ENCODE data around the gene PRR11. TPM values are rescaled to one million over a fixed set of nuclear protein-coding genes. Genes with fewer than 3 reads are reported as not detected.

The PRR11 gene
- total and polyA plus RNA-seq, 2 of the 4 experiments (the other 2 are of a cell fraction): 8.6 to 24.0 TPM

DNA sequence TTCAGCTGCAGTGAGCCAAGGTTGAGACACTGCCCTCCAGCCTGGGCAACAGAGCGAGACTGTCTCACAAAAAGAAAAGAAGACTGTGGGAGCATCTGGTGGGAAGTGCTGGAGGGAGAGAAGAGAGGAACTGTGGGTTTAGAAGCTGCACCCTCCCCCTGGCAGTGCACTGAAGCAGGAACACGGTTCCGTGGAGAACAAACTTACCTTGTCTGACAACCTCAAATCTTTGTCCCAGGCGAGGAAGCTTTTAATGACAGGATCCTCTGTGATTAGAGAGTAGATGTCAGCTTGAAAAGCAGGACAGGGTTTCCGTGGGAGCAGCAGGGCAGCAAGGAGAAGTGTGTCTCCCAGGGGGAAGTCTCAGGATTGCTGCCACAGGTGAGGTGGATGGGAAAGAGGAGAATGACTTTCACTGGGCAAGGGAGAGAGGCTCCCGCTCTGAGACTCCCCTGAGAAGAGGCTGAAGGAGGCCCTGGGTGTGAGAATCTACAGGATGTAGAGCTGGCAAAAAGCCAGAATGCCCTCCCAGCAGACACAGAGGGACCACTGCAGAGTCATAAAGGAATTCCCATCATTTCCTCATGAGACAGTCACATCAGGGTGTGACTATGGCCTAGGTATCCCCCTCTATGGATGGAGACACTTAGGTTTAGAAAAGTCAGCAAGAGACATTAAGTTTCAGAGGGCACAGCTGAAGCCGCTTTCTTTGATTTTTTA is 22.9 kb downstream of the PRR11 start:
- H2AK9ac ChIP-seq (replicated peaks; ENCODE audit: low read depth, low read length, poor library complexity): no peak overlapping the region
- no peak overlapping the region for H3K4ac ChIP-seq (ENCODE audit: low read depth, low read length)
- no peak overlapping the region for H2BK5ac ChIP-seq (ENCODE audit: low read depth, low read length, poor library complexity, severe bottlenecking)
- BruUV-seq (replicated peaks): no TSS peak
- intact Hi-C loops (cut with micrococcal nuclease) (no loop called here), in situ Hi-C loops (cut with MboI; ENCODE audit: low sequenced_read_pairs) (no loop called here), dilution Hi-C loops (cut with HindIII; ENCODE audit: low sequenced_read_pairs, unreplicated experiment) (no loop called here)
- no peaks in the 10 kb centered on the region for H3K9me3 ChIP-seq (ENCODE audit: control insufficient read depth, insufficient read depth, low read length)
- H3K36me3 ChIP-seq (ENCODE audit: control insufficient read depth, insufficient read depth, low read length): peaks cover 2% of the 10 kb centered on the region
- H3K79me1 ChIP-seq (ENCODE audit: low read depth in 1 of 2, low read length in 2 of 2): peaks cover 27 to 64% of the 10 kb centered on the region in 2 experiments
- no peak overlapping the region for H3K23ac ChIP-seq (ENCODE audit: low read depth, low read length)
- no peak overlapping the region for H3K14ac ChIP-seq (replicated peaks; ENCODE audit: low read depth, low read length)
- 82% methylated on average over 2 of the region's 7 CpGs; no CpG with 5 or more reads in 1 of the 2 experiments for WGBS, 2 experiments (ENCODE audit: extremely low coverage in 2 of 2, insufficient read length in 1 of 2)
- no peaks in the 10 kb centered on the region for H3K4me1 ChIP-seq (ENCODE audit: control insufficient read depth, insufficient read depth, low read length)
- ChIA-PET POLR2A (ENCODE audit: unreplicated experiment) (no interaction called here), CTCF (interaction anchor here (2.0 kb wide), 1 partner anchor 7 kb away, joined by 5 read pairs; no protein-coding TSS in a partner anchor)
- H4K91ac ChIP-seq (ENCODE audit: insufficient read depth, low read depth, low read length): no peak overlapping the region
- H2BK120ac ChIP-seq (ENCODE audit: low read depth, low read length): no peak overlapping the region
- H4K8ac ChIP-seq (ENCODE audit: low read depth in 2 of 2, low read length in 2 of 2): 0 out of 4 replicates have a peak overlapping the region, but pooled peaks of 1 of the 2 experiments have one; percentile 39
- peak overlapping the region; percentile 32 for H2AFZ ChIP-seq (replicated peaks; ENCODE audit: low read length, poor library complexity)
- H3K27ac ChIP-seq (ENCODE audit: insufficient read depth, low read length): no peak overlapping the region
- H2BK15ac ChIP-seq (ENCODE audit: low read depth, low read length): no peak overlapping the region
- H3K18ac ChIP-seq (ENCODE audit: low read depth, low read length): no peak overlapping the region
- H3K9ac ChIP-seq (ENCODE audit: low read depth, low read length): no peak overlapping the region
- no peaks in the 10 kb centered on the region for H3K27me3 ChIP-seq (ENCODE audit: control insufficient read depth, insufficient read depth, low read length)
- no peak overlapping the region for H3K56ac ChIP-seq (ENCODE audit: extremely low read depth, insufficient read depth, low read length)
- H3K4me2 ChIP-seq (ENCODE audit: low read depth, low read length): no peak overlapping the region
- H4K5ac ChIP-seq (ENCODE audit: low read depth, low read length): no peak overlapping the region
- ATAC-seq (ENCODE audit: low read depth) (no peak), DNase-seq (no peak)
- H2BK20ac ChIP-seq (ENCODE audit: low read depth, low read length): no peak overlapping the region
- peaks cover 5% of the 10 kb centered on the region; the same call in 1 of the 2 replicates for H3K9me1 ChIP-seq (ENCODE audit: insufficient read depth, low read length)
- H3K4me3 ChIP-seq (ENCODE audit: insufficient read depth, low read depth, low read length): no peak overlapping the region
- H4K20me1 ChIP-seq (ENCODE audit: insufficient read depth, low read length): no peaks in the 10 kb centered on the region
- H2AK5ac ChIP-seq (ENCODE audit: low read depth, low read length): no peak overlapping the region
- TF ChIP-seq USF2 (IDR thresholded peaks at IDR 0.05; ENCODE audit: low read depth, low read length): no peak
- no peak for TF ChIP-seq BHLHE40 (IDR thresholded peaks at IDR 0.05; ENCODE audit: low read depth, low read length)
- no peak for TF ChIP-seq CTCF (conservative IDR thresholded peaks at IDR 0.05; ENCODE audit: low read depth, low read length)
- no peak for TF ChIP-seq FOS (IDR thresholded peaks at IDR 0.05; ENCODE audit: low read depth, low read length)
- TF ChIP-seq NFE2L2 (IDR thresholded peaks at IDR 0.05; ENCODE audit: low read depth, low read length): no peak
- TF ChIP-seq CHD1 (IDR thresholded peaks at IDR 0.05; ENCODE audit: low read depth, low read length): no peak
- TF ChIP-seq SMC3 (IDR thresholded peaks at IDR 0.05; ENCODE audit: low read depth, low read length): no peak
- no peak for TF ChIP-seq RAD21 (IDR thresholded peaks at IDR 0.05; ENCODE audit: low read length)
- no peak for TF ChIP-seq MAZ (IDR thresholded peaks at IDR 0.05; ENCODE audit: borderline replicate concordance, low read depth, low read length)
- TF ChIP-seq CEBPB (IDR thresholded peaks at IDR 0.05; ENCODE audit: low read depth, low read length): no peak
- TF ChIP-seq ELK1 (IDR thresholded peaks at IDR 0.05; ENCODE audit: borderline replicate concordance, low read depth, low read length): no peak
- no peak for TF ChIP-seq RFX5 (IDR thresholded peaks at IDR 0.05; ENCODE audit: low read depth, low read length)
- TF ChIP-seq POLR2A (IDR thresholded peaks at IDR 0.05; ENCODE audit: low read depth, low read length): no peak
